ENCODE data around the gene SLC16A8.
"Not testable (repeated sequence)": the region's sequence is repeated elsewhere in the genome, so short reads cannot be mapped to it uniquely, and the experiment has no call there.

Gene SLC16A8

GRCh38 chr22:38088629-38089473 lies 4.9 kb upstream of the SLC16A8 start:
- DNase-seq (ENCODE audit: insufficient read length, low spot score): no peak
- no peak for FAIRE-seq

DNA sequence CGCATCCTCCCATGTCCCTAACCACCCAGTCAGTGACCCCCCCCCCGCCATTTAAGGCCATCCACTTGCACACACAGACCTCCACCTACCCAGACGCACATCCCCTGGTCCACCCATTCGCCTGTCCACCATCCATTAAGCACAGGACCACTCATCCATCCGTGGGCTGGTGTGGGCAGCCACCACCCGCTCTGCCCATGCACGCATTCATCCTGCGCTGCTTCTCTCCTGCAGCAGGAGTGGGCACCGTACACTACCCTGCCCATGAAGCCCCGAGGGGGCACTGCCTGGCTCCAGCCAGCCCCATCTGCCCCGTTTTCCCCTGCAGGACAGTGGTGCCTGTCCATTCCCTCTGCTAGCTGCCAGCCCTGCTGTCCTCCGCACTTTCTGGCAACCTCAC lies 3.9 kb upstream of the SLC16A8 start:
- FAIRE-seq (no peak), DNase-seq (ENCODE audit: insufficient read length, low spot score) (no peak)

- no peak for FAIRE-seq
Measured at GRCh38 chr22:38086942-38087341, 3.0 kb upstream of the SLC16A8 start.

GRCh38 chr22:38086001-38086845 lies 2.2 kb upstream of the SLC16A8 start:
- FAIRE-seq: no peak
- DNase-seq (ENCODE audit: insufficient read length, low spot score): no peak

More at GRCh38 chr22:38086942-38087341, 3.0 kb upstream of the SLC16A8 start:
- DNase-seq (ENCODE audit: insufficient read length, low spot score): no peak

DNA sequence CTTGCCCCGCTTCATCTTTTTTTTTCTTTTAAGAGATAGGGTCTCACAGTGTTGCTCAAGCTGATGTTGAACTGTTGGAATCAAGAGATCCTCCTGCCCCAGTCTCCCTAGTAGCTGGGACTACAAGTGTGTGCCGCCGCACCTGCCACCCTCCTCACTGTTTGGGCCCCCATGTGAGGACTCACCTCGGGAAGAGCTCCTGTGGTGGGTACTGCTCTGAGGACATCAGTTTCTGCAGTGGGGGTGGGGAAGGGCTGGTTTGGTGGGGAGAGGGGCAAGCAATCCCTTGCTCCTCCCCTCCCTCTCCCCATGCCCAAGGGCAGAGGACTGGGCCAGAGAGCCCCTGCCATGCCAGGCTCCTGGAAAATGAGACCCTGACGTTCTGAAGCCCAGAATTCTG lies 1.5 kb upstream of the SLC16A8 start:
- no peak for DNase-seq (ENCODE audit: insufficient read length, low spot score)
- FAIRE-seq: no peak

GRCh38 chr22:38085056-38085455 lies 1.1 kb upstream of the SLC16A8 start:
- no peak for DNase-seq (ENCODE audit: insufficient read length, low spot score)
- FAIRE-seq: no peak

GRCh38 chr22:38082986-38083710 lies 836 bp downstream of the SLC16A8 start:
- FAIRE-seq: no peak

DNA sequence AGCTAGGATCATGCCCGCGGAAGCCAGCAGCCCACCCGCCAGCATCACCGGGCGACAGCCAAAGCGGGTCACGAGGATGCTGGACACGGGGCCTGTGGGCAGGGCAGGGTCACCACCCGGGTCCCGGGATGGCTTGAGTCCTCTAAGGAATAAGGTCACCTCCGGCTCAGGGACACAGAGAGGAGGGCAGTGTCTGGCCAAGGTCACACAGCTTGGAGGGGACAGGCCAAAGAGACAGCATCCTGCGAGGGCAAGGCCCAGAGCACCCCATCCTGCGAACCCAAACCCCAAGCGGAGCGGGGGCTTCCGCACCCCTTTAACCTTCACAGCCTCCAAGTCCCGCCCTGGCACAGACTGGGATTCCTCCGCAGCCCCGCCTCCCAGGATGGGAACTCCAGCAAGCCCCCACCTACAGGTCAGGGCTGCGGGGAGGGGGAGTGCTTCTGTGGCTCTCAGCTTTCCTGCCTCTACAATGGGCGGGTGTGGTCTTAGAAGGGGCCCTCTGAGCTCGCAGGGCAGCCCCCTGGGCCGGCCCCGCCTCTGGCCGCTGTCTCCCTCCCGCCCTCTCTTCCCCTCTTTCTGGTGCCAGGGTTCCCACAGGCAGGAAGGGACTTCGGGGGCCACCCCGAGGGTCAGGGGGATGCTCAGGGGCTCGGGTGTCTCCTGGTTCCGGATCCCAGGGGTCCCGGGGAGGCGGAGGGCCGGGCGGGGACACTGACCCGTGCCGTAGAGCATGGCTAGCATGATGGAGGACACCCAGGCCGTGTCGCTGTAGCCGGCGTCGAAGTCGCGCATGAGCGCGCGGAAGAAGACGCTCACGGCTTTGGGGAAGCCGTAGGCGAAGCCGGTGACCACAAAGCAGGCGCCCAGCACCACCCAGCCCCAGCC lies 1.8 kb downstream of the SLC16A8 start:
- DNase-seq (ENCODE audit: insufficient read length, low spot score) (no peak), FAIRE-seq (no peak)

More at GRCh38 chr22:38082986-38083710, 836 bp downstream of the SLC16A8 start:
- DNase-seq (ENCODE audit: insufficient read length, low spot score): no peak

GRCh38 chr22:38081636-38081940 lies 2.4 kb downstream of the SLC16A8 start:
- FAIRE-seq (no peak), DNase-seq (ENCODE audit: insufficient read length, low spot score) (no peak)

DNA sequence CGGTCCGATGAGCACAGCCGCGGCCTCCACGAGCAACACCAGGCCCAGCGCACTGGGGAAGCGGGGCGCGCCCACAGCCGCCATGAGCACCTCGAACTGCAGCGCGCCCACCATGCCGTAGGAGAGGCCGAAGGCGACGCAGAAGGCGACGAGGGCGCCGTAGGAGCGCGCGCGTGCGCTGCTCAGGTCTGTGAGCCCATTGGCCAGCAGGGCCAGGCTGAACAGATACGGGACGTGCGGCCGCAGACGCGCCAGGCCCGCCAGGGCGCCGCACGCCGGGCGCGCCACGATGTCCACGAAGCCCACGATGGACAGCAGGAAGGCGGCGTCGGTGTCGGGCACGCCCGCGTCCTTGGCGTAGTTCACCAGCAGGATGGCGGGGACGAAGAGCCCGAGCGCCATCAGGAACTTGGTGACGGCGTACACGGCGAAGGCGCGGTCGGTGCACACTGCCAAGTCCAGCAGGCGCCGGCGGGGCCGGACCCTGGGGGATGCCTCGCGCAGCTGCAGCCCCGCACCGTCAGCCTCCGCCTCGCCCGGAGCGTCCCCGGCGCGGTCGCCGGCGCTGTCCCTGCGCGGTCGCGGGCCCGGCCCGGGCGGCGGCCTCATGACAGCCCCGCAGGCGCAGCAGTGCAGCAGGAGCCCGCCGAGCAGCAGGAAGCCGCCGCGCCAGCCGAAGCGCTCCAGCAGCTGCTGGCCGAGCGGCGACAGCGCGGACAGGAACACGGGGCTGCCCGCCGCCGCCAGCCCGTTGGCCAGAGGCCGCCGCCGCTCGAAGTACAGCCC lies 2.9 kb downstream of the SLC16A8 start:
- DNase-seq (ENCODE audit: insufficient read length, low spot score): no peak

GRCh38 chr22:38080474-38080849 lies 3.5 kb downstream of the SLC16A8 start:
- no peak for FAIRE-seq

More for the DNA sequence above, 2.9 kb downstream of the SLC16A8 start:
- no peak for FAIRE-seq

GRCh38 chr22:38079804-38080203 lies 4.2 kb downstream of the SLC16A8 start:
- FAIRE-seq (no peak), DNase-seq (ENCODE audit: insufficient read length, low spot score) (no peak)

More at GRCh38 chr22:38080474-38080849, 3.5 kb downstream of the SLC16A8 start:
- DNase-seq (ENCODE audit: insufficient read length, low spot score): no peak

GRCh38 chr22:38079208-38079607 lies 4.8 kb downstream of the SLC16A8 start:
- FAIRE-seq; DNase-seq (ENCODE audit: insufficient read length, low spot score): not testable (repeated sequence)

- FAIRE-seq (no peak), DNase-seq (ENCODE audit: insufficient read length, low spot score) (no peak)
Measured at GRCh38 chr22:38078046-38078840, 5.7 kb downstream of the SLC16A8 start.

GRCh38 chr22:38077595-38077994 lies 6.4 kb downstream of the SLC16A8 start:
- FAIRE-seq (no peak), DNase-seq (ENCODE audit: insufficient read length, low spot score) (no peak)

DNA sequence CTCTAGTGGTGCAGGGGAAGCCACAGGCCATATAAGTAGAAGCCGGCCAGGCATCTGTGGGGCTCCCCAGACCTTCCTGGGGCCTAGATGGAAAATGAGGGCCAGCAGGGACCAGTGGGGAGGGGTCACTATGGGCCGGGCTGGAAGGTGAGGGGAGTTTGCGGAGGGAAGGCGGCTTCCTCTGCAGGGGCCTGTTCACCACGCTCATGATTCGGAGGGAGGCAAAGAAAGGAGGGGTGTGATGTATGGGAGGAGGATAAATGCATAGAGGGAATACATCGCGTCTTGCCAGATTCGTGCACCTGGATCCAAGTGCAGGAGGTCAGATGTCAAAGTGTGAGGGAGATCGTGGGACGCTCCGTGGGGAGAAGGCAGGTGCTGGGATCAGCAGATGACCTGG lies 6.9 kb downstream of the SLC16A8 start:
- DNase-seq (ENCODE audit: insufficient read length, low spot score) (no peak), FAIRE-seq (no peak)

GRCh38 chr22:38075961-38076360 lies 8.0 kb downstream of the SLC16A8 start:
- FAIRE-seq: no peak

DNA sequence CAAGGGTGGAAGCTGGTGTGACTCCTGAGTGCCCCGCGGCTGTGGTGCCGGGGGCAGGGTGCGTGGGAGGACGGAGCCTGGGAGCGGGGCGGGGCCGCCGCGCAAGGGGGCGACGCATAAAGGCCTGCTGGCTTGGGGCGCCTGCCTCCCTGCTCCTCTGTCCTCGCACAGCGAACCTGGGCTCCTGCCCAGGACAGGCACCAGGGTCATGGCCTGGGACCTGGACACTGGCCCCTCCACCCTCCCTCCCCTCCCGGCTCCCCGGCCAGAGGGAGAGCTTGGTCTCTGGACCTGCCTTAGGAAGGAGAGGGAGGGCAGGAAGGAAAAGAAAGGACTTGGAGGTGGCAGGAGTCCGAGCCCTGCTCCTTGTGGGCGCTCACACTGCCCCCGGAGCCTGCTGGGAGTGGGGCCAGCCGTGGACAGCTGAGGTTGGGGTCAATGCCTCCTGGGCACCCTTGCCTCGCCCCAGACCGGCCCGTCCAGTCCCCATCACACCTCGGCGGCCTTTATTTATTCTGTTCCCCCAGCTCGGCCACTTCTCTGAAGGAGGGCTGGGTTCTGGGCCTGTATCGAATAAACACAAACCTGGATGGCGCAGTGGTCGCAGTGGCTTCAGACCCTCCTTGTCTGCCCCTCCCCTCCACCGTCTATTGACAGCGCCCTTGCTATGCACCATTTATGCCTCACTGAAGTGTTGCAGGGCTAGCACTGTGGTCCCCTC lies 8.7 kb downstream of the SLC16A8 start:
- FAIRE-seq (no peak), DNase-seq (ENCODE audit: insufficient read length, low spot score) (no peak)

More at GRCh38 chr22:38075961-38076360, 8.0 kb downstream of the SLC16A8 start:
- DNase-seq (ENCODE audit: insufficient read length, low spot score): no peak
